K562 (cell line): Measurements from ENCODE around the gene SASH3. TPM values are rescaled to one million over a fixed set of nuclear protein-coding genes. Genes with fewer than 3 reads are reported as not detected.

Experiments used
- ATAC-seq: fragments of 200-7000 bp; cut with Tn5 transposase; 3 replicates; pipeline ENCODE4 v1.9.1; 2020; ENCODE audit warnings: moderate library complexity
- BruUV-seq: library from RNA; stranded (reverse); fragments of 400-500 nt; replicated peaks from 2 replicates; lab custom pipeline; 2021; lab: Mats Ljungman, UMichigan
- CTCF ChIA-PET: fragments of 300-600 bp; formaldehyde crosslinking; extraction: SDS; loops from one replicate; lab custom pipeline; 2021; ENCODE audit warnings: low intra/inter-chr PET ratio; lab: Yijun Ruan, JAX
- POLR2A ChIA-PET: fragments of 300-600, 350-650 bp; sonication (Branson Sonifier 250); formaldehyde crosslinking; extraction: SDS; loops from one replicate; lab custom pipeline; 2021; ENCODE audit warnings: antibody characterized with exemption, inconsistent platforms; lab: Yijun Ruan, JAX
- DNase-seq, 4 experiments: peaks; one replicate each; pipeline versions ENCODE4 v3.0.0 to v3.0.0-alpha.2; 2011 to 2018; ENCODE audit warnings: low spot score in 3 of 4, mixed read lengths in 3 of 4; ENCODE audit errors: extremely low read depth in 1 of 4
- FAIRE-seq: peaks from 2 replicates; lab custom pipeline; 2011; peaks lifted over from hg19 to GRCh38; lab: Jason Lieb, UNC
- H2AFZ ChIP-seq: 2 replicates; pipeline ENCODE4 v1.6.0; 2011; ENCODE audit warnings: low read depth, low read length, control low read depth, inconsistent platforms
- H3K27ac ChIP-seq: fragments of 200-600 bp; 3 replicates; pipeline ENCODE4 v1.8.0; 2011; ENCODE audit warnings: low read depth, mild to moderate bottlenecking, control low read depth, inconsistent platforms, low read length, moderate library complexity, mixed read lengths; ENCODE audit errors: extremely low read depth
- H3K27me3 ChIP-seq, 2 experiments: fragments of 300-600 bp in 1 of 2; 2 replicates in 1 of 2; 3 replicates in 1 of 2; pipeline versions ENCODE4 v1.6.0 to v1.8.0; 2011; ENCODE audit warnings: inconsistent platforms in 2 of 2, low read length in 2 of 2, mild to moderate bottlenecking in 1 of 2, mixed read lengths in 1 of 2, moderate library complexity in 1 of 2; ENCODE audit not compliant: control insufficient read depth in 2 of 2, insufficient read depth in 2 of 2
- H3K36me3 ChIP-seq: fragments of 300-600 bp; 3 replicates; pipeline ENCODE4 v1.8.0; 2011; ENCODE audit warnings: mild to moderate bottlenecking, low read length, inconsistent platforms; ENCODE audit not compliant: control insufficient read depth, insufficient read depth
- H3K4me1 ChIP-seq, 2 experiments: fragments of 200-600 bp in 1 of 2; replicated peaks in 1 of 2; 2 replicates in 1 of 2; 3 replicates in 1 of 2; pipeline versions ENCODE4 v1.5.1 to v1.8.0; 2011; ENCODE audit warnings: inconsistent platforms in 2 of 2, low read length in 2 of 2, mild to moderate bottlenecking in 1 of 2, mixed read lengths in 1 of 2, moderate library complexity in 1 of 2; ENCODE audit not compliant: control insufficient read depth in 2 of 2, insufficient read depth in 2 of 2
- H3K4me2 ChIP-seq: 2 replicates; pipeline ENCODE4 v1.6.1; 2011; ENCODE audit warnings: low read length, control low read depth, inconsistent platforms, mixed read lengths; ENCODE audit not compliant: insufficient read depth
- H3K4me3 ChIP-seq: fragments of 200-600 bp; sonication (generic), shearing (Covaris generic); 2 replicates; pipeline ENCODE4 v1.5.1; 2016; ENCODE audit warnings: control low read depth, inconsistent platforms
- H3K79me2 ChIP-seq: fragments of 200-600 bp; 3 replicates; pipeline ENCODE4 v1.8.0; 2011; ENCODE audit warnings: low read length, inconsistent platforms; ENCODE audit not compliant: control insufficient read depth, insufficient read depth
- H3K9ac ChIP-seq, 2 experiments: 2 replicates each; pipeline versions ENCODE4 v1.6.0 to v1.6.1; 2011; ENCODE audit warnings: low read depth in 2 of 2, low read length in 2 of 2, control low read depth in 1 of 2, inconsistent platforms in 1 of 2, mild to moderate bottlenecking in 1 of 2, mixed read lengths in 1 of 2; ENCODE audit not compliant: insufficient read depth in 1 of 2
- H3K9me1 ChIP-seq: one replicate; pipeline ENCODE4 v1.6.0; 2011; ENCODE audit warnings: inconsistent platforms, mild to moderate bottlenecking, low read length, moderate library complexity; ENCODE audit not compliant: control insufficient read depth, insufficient read depth
- H3K9me3 ChIP-seq: replicated peaks from 2 replicates; pipeline ENCODE4 v1.5.1; 2011; ENCODE audit warnings: low read depth, low read length, inconsistent platforms; ENCODE audit not compliant: control insufficient read depth, insufficient read depth
- H4K20me1 ChIP-seq: replicated peaks from 2 replicates; pipeline ENCODE4 v1.6.1; 2011; ENCODE audit warnings: low read length, inconsistent platforms, mixed read lengths; ENCODE audit not compliant: control insufficient read depth, insufficient read depth
- TAF9B ChIP-seq: fragments of 450-650 bp; IDR thresholded peaks from 2 replicates; pipeline ENCODE4 v1.6.1; 2018; ENCODE audit warnings: mild to moderate bottlenecking; ENCODE audit not compliant: partially characterized antibody
- ZNF407 ChIP-seq: fragments of 450-650 bp; IDR thresholded peaks from 2 replicates; pipeline ENCODE4 v1.6.1; 2016; ENCODE audit warnings: low read depth
- ZNF707 ChIP-seq: fragments of 250-450 bp; sonication (Bioruptor Pico); conservative IDR thresholded peaks from 2 replicates; pipeline ENCODE4 v1.8.0; 2022; ENCODE audit warnings: inconsistent platforms, mild to moderate bottlenecking, moderate library complexity
- WGBS: fragments of 100-300 bp; shearing (Covaris generic); methylation state at CpG from one replicate; pipeline ENCODE4 v1.1.6; 2016; ENCODE audit warnings: low coverage, mixed read lengths; ENCODE audit not compliant: insufficient coverage; ENCODE audit errors: missing lambda C conversion rate; 5-methylcytosine and 5-hydroxymethylcytosine counted together
- in situ Hi-C: fragments of 300-500 bp; cut with MboI; formaldehyde crosslinking; loops from 4 replicates; pipeline ENCODE4 v1.15.0; 2018; ENCODE audit warnings: inconsistent platforms, mixed read lengths
- intact Hi-C: fragments of 100-400 bp; cut with micrococcal nuclease; formaldehyde crosslinking; loops from 2 replicates; pipeline ENCODE4 v1.14.2; 2022
- polyA plus RNA-seq, 8 experiments: library from polyadenylated mRNA; depleted of rRNA in 4 of 8; stranded (reverse) in 5 of 8; unstranded in 3 of 8; fragments of >200 nt; fragmentation: Nextera tagmentation in 2 of 8; fragmentation: Illumina TruSeq in 1 of 8; extraction: Ambion mirVana in 2 of 8; extraction: Trizol in 1 of 8; gene quantifications; 2 replicates each; pipeline versions ENCODE4 v1.2.1 to v1.2.3, GENCODE V29; 2011 to 2014; ENCODE audit warnings: inconsistent platforms in 1 of 8, missing spikeins in 1 of 8
- total RNA-seq, 7 experiments: library from RNA; depleted of rRNA in 6 of 7; stranded (reverse); fragments of >200 nt in 6 of 7; fragmentation: Illumina TruSeq in 2 of 7; extraction: Trizol in 2 of 7; gene quantifications; 2 replicates each; pipeline versions ENCODE4 v1.2.1 to v1.2.3, GENCODE V29; 2011 to 2021; ENCODE audit warnings: low replicate concordance in 1 of 7

The SASH3 gene
- total and polyA plus RNA-seq, 9 of the 15 experiments (the other 6 are each of a cell fraction or from before 2014, with no cell fraction given), result 0.03 to 0.72 (median 0.08) TPM

GRCh38 chrX:129825746-129826505, 46.2 kb downstream of the SASH3 start (continued):
- TF ChIP-seq TAF9B, result no peak

- ChIA-PET CTCF (no interaction called here), POLR2A (interaction anchor here (0.8 to 1.2 kb wide), 2 partner anchors 9 to 13 kb away, joined by 3 to 4 read pairs; partner anchors contain the start of gene ZDHHC9)
- 75% methylated on average over 3 of the region's 4 CpGs for WGBS
- Histone ChIP-seq H4K20me1 (no peaks in the 10 kb centered on the region), H3K27ac (no peak overlapping the region), H3K9ac (no peak overlapping the region), H3K79me2 (peaks cover 12% of the 10 kb centered on the region; the same call in 2 of the 3 replicates), H3K27me3 (no peaks in the 10 kb centered on the region), H3K4me2 (no peak overlapping the region), H3K9me1 (no peaks in the 10 kb centered on the region), H3K4me1 (peaks cover 0 to 6% of the 10 kb centered on the region in 2 experiments; a peak in 2 of 5 replicates), H3K4me3 (no peak overlapping the region), H3K9me3 (no peaks in the 10 kb centered on the region), H3K36me3 (peaks cover 28% of the 10 kb centered on the region; the same call in 2 of the 3 replicates), H2AFZ (no peak overlapping the region)
- FAIRE-seq (peak; percentile 29), ATAC-seq (no peak), DNase-seq (no peak)
- in situ Hi-C loops (no loop called here), intact Hi-C loops (no loop called here)
- BruUV-seq, result no TSS peak
- TF ChIP-seq ZNF707 (CRISPR knock-in tag) (no peak), ZNF407 (no peak)
Measured at GRCh38 chrX:129830494-129830893, 50.7 kb downstream of the SASH3 start.
